Measurements from ENCODE around the gene NF2. TPM values are rescaled to one million over a fixed set of nuclear protein-coding genes. Genes with fewer than 3 reads are reported as not detected.

The NF2 gene
- total and polyA plus RNA-seq, 2 of the 8 experiments (the other 6 are each of a cell fraction or from before 2014, with no cell fraction given) = 17.6 to 53.6 TPM

DNA sequence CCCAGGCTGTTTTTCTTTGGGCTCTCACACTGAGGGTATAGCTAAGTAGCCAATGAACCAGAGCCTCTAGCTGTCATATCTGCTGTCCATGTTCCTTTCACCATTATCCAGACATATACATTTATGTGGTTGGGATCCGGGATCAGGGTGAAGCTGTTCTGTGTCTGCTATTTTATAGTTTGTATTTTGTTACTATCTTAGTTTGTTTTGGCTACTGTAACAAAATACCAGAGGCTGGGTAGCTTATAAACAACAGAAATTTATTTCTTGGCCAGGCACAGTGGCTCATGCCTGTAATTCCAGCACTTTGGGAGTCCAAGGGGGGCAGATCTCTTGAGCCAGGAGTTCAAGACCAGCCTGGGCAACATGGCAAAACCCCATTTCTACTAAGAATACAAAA lies 75.9 kb downstream of the NF2 start:
- Histone ChIP-seq H2BK15ac (ENCODE audit: low read length) (no peak overlapping the region), H3K23ac (ENCODE audit: insufficient read length) (no peak overlapping the region), H3K79me2 (ENCODE audit: control insufficient read depth in 1 of 2, insufficient read depth in 2 of 2, low read length in 2 of 2) (no peaks in the 10 kb centered on the region), H3K27ac (ENCODE audit: low read depth, low read length) (no peak overlapping the region), H3K9ac (replicated peaks in 1 of 4; ENCODE audit: extremely low read depth in 1 of 4, low read depth in 3 of 4, low read length in 3 of 4) (no peak overlapping the region), H2BK12ac (ENCODE audit: low read depth, low read length) (no peak overlapping the region), H3K14ac (ENCODE audit: insufficient read length) (no peak overlapping the region), H2BK20ac (ENCODE audit: low read length) (no peak overlapping the region), H3K4me1 (replicated peaks in 1 of 4; ENCODE audit: control insufficient read depth in 3 of 4, insufficient read depth in 4 of 4, low read length in 3 of 4) (no peaks in the 10 kb centered on the region), H4K5ac (ENCODE audit: insufficient read length, low read depth, low read length) (no peak overlapping the region), H3K23me2 (ENCODE audit: low read depth, low read length) (no peaks in the 10 kb centered on the region), H3K79me1 (ENCODE audit: low read depth, low read length) (no peaks in the 10 kb centered on the region), H3K36me3 (ENCODE audit: control insufficient read depth in 2 of 4, insufficient read depth in 4 of 4, low read length in 3 of 4) (peaks cover 5 to 32% (median 24%) of the 10 kb centered on the region in 4 experiments; a peak in 6 of 8 replicates), H2BK120ac (replicated peaks; ENCODE audit: low read depth, low read length) (no peak overlapping the region), H4K8ac (ENCODE audit: extremely low read depth, insufficient read depth, low read length) (no peak overlapping the region), H3K18ac (ENCODE audit: extremely low read depth, low read length) (no peak overlapping the region), H3K27me3 (replicated peaks in 1 of 4; ENCODE audit: control insufficient read depth in 3 of 4, extremely low read depth in 1 of 4, insufficient read depth in 3 of 4, low read length in 3 of 4) (no peaks in the 10 kb centered on the region), H3K56ac (replicated peaks; ENCODE audit: insufficient read length, low read depth, low read length) (no peak overlapping the region), H3K9me3 (ENCODE audit: insufficient read depth in 2 of 2, low read depth in 1 of 2, low read length in 1 of 2) (no peaks in the 10 kb centered on the region), H3K4me2 (ENCODE audit: insufficient read depth in 1 of 2, low read depth in 2 of 2, low read length in 2 of 2) (no peak overlapping the region), H4K20me1 (replicated peaks in 1 of 2; ENCODE audit: control insufficient read depth in 1 of 2, insufficient read depth in 2 of 2, low read length in 2 of 2) (no peaks in the 10 kb centered on the region), H3K4me3 (ENCODE audit: extremely low read depth in 1 of 4, insufficient read depth in 2 of 4, low read depth in 3 of 4, low read length in 4 of 4) (no peak overlapping the region), H3K4ac (replicated peaks; ENCODE audit: insufficient read length, low read depth, low read length) (no peak overlapping the region), H2AFZ (ENCODE audit: low read length) (no peak overlapping the region), H4K91ac (replicated peaks; ENCODE audit: insufficient read length, low read length) (no peak overlapping the region), H2BK5ac (ENCODE audit: low read depth, low read length) (no peak overlapping the region), H2AK5ac (ENCODE audit: low read depth, low read length) (no peak overlapping the region)
- ChIA-PET CTCF (ENCODE audit: partially characterized antibody) (interaction anchor here (0.8 to 1.6 kb wide), 5 partner anchors 9 to 43 kb away, joined by 3 to 6 read pairs (median 4); no protein-coding TSS in a partner anchor), POLR2A (ENCODE audit: partially characterized antibody) (interaction anchor here (1.5 kb wide), 1 partner anchor 10 kb away, joined by 6 read pairs; no protein-coding TSS in a partner anchor)
- TF ChIP-seq BCL11A (IDR thresholded peaks at IDR 0.05; ENCODE audit: low read depth in 2 of 2, low read length in 2 of 2) = no peak
- FAIRE-seq = no peak
- 100% methylated on average over 1 of the region's 1 CpG; no CpG with 5 or more reads in 1 of the 2 experiments for WGBS, 2 experiments (ENCODE audit: extremely low coverage in 1 of 2, insufficient coverage in 1 of 2, insufficient read length in 1 of 2, insufficient replicate concordance in 2 of 2, low coverage in 1 of 2, low lambda C conversion rate in 2 of 2, missing lambda C conversion rate in 1 of 2)
- no peak for DNase-seq (ENCODE audit: low read depth in 1 of 2, low spot score in 2 of 2)
